Measurements from ENCODE around the gene DNAH8.

DNA sequence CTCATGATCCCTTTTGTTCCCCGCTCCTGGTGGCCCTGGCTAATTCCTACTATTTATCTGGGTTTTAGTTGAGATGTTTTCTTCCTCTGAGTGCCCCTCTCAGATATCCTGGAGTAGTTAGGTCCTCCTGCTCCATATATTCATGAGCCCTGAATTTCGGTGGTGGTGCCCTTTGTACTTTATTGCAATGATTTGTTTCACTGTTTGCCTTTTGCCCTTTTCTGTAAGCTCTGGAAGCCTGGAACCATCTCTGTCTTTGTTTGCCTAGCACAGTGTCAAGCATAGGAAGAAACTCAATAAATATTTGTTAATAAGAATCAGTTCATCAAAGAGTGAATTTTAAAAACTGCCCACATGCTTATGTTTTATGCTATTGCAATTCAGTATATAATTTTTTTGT, 144.9 kb downstream of the DNAH8 start:
- TF ChIP-seq, protein P1, sequence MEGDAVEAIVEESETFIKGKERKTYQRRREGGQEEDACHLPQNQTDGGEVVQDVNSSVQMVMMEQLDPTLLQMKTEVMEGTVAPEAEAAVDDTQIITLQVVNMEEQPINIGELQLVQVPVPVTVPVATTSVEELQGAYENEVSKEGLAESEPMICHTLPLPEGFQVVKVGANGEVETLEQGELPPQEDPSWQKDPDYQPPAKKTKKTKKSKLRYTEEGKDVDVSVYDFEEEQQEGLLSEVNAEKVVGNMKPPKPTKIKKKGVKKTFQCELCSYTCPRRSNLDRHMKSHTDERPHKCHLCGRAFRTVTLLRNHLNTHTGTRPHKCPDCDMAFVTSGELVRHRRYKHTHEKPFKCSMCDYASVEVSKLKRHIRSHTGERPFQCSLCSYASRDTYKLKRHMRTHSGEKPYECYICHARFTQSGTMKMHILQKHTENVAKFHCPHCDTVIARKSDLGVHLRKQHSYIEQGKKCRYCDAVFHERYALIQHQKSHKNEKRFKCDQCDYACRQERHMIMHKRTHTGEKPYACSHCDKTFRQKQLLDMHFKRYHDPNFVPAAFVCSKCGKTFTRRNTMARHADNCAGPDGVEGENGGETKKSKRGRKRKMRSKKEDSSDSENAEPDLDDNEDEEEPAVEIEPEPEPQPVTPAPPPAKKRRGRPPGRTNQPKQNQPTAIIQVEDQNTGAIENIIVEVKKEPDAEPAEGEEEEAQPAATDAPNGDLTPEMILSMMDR (IDR thresholded peaks at IDR 0.05; ENCODE audit: insufficient read depth, low read depth, low read length), result no peak
- no peak for TF ChIP-seq EZH2 (IDR thresholded peaks at IDR 0.05; ENCODE audit: insufficient read depth, low read length)
